ENCODE data around the gene TARBP2.

The TARBP2 gene

GRCh38 chr12:53484686-53485575 is 16.2 kb upstream of the TARBP2 start:
- Histone ChIP-seq H3K79me2 (ENCODE audit: control insufficient read depth, insufficient read depth, low read length, unreplicated experiment) (peaks cover 3% of the 10 kb centered on the region), H2AFZ (ENCODE audit: low read length, unreplicated experiment) (no peak overlapping the region), H3K4me3 (ENCODE audit: low read depth, low read length) (no peak overlapping the region), H3K36me3 (ENCODE audit: insufficient read depth, low read length) (peaks cover 15% of the 10 kb centered on the region), H3K4me1 (ENCODE audit: control insufficient read depth, insufficient read depth, low read length, unreplicated experiment) (peaks cover 22% of the 10 kb centered on the region), H3K27me3 (ENCODE audit: insufficient read depth, low read length) (no peaks in the 10 kb centered on the region), H3K27ac (ENCODE audit: low read depth, low read length) (no peak overlapping the region)

GRCh38 chr12:53485955-53486735 is 14.9 kb upstream of the TARBP2 start:
- Histone ChIP-seq H3K79me2 (ENCODE audit: control insufficient read depth, insufficient read depth, low read length, unreplicated experiment) (peaks cover 3% of the 10 kb centered on the region), H3K4me1 (ENCODE audit: control insufficient read depth, insufficient read depth, low read length, unreplicated experiment) (peaks cover 10% of the 10 kb centered on the region), H3K27me3 (ENCODE audit: insufficient read depth, low read length) (no peaks in the 10 kb centered on the region), H3K27ac (ENCODE audit: low read depth, low read length) (no peak overlapping the region), H2AFZ (ENCODE audit: low read length, unreplicated experiment) (no peak overlapping the region), H3K4me3 (ENCODE audit: low read depth, low read length) (no peak overlapping the region), H3K36me3 (ENCODE audit: insufficient read depth, low read length) (peaks cover 8% of the 10 kb centered on the region; the same call in 1 of the 2 replicates)

- H2AFZ ChIP-seq (ENCODE audit: low read length, unreplicated experiment) = no peak overlapping the region
- H3K4me1 ChIP-seq (ENCODE audit: control insufficient read depth, insufficient read depth, low read length, unreplicated experiment) = peaks cover 3% of the 10 kb centered on the region
- no peaks in the 10 kb centered on the region for H3K27me3 ChIP-seq (ENCODE audit: insufficient read depth, low read length)
- no peak overlapping the region for H3K27ac ChIP-seq (ENCODE audit: low read depth, low read length)
- H3K4me3 ChIP-seq (ENCODE audit: low read depth, low read length) = no peak overlapping the region
- peaks cover 3% of the 10 kb centered on the region for H3K79me2 ChIP-seq (ENCODE audit: control insufficient read depth, insufficient read depth, low read length, unreplicated experiment)
- peaks cover 4% of the 10 kb centered on the region; the same call in 1 of the 2 replicates for H3K36me3 ChIP-seq (ENCODE audit: insufficient read depth, low read length)
Measured at GRCh38 chr12:53486736-53487487, 14.2 kb upstream of the TARBP2 start.

- H3K4me1 ChIP-seq (ENCODE audit: control insufficient read depth, insufficient read depth, low read length, unreplicated experiment) = peaks cover 10% of the 10 kb centered on the region
- H3K4me3 ChIP-seq (ENCODE audit: low read depth, low read length) = no peak overlapping the region
- no peaks in the 10 kb centered on the region for H3K27me3 ChIP-seq (ENCODE audit: insufficient read depth, low read length)
- H3K36me3 ChIP-seq (ENCODE audit: insufficient read depth, low read length) = no peaks in the 10 kb centered on the region
- H2AFZ ChIP-seq (ENCODE audit: low read length, unreplicated experiment) = no peak overlapping the region
- peaks cover 15% of the 10 kb centered on the region for H3K79me2 ChIP-seq (ENCODE audit: control insufficient read depth, insufficient read depth, low read length, unreplicated experiment)
- H3K27ac ChIP-seq (ENCODE audit: low read depth, low read length) = no peak overlapping the region
Measured at GRCh38 chr12:53489242-53489864, 11.7 kb upstream of the TARBP2 start.

GRCh38 chr12:53492188-53492587 is 8.9 kb upstream of the TARBP2 start:
- Histone ChIP-seq H2AFZ (ENCODE audit: low read length, unreplicated experiment) (no peak overlapping the region), H3K79me2 (ENCODE audit: control insufficient read depth, insufficient read depth, low read length, unreplicated experiment) (peaks cover 32% of the 10 kb centered on the region), H3K4me1 (ENCODE audit: control insufficient read depth, insufficient read depth, low read length, unreplicated experiment) (peaks cover 27% of the 10 kb centered on the region), H3K36me3 (ENCODE audit: insufficient read depth, low read length) (no peaks in the 10 kb centered on the region), H3K4me3 (ENCODE audit: low read depth, low read length) (peak overlapping the region; percentile 75), H3K27me3 (ENCODE audit: insufficient read depth, low read length) (no peaks in the 10 kb centered on the region), H3K27ac (ENCODE audit: low read depth, low read length) (peak overlapping the region; percentile 52)

- Histone ChIP-seq H3K4me1 (ENCODE audit: control insufficient read depth, insufficient read depth, low read length, unreplicated experiment) (peaks cover 34% of the 10 kb centered on the region), H3K79me2 (ENCODE audit: control insufficient read depth, insufficient read depth, low read length, unreplicated experiment) (peaks cover 41% of the 10 kb centered on the region), H2AFZ (ENCODE audit: low read length, unreplicated experiment) (peak overlapping the region; percentile 24), H3K27ac (ENCODE audit: low read depth, low read length) (peak overlapping the region; percentile 52), H3K27me3 (ENCODE audit: insufficient read depth, low read length) (no peaks in the 10 kb centered on the region), H3K36me3 (ENCODE audit: insufficient read depth, low read length) (no peaks in the 10 kb centered on the region), H3K4me3 (ENCODE audit: low read depth, low read length) (peak overlapping the region; percentile 75)
Measured at GRCh38 chr12:53492830-53493609, 8.1 kb upstream of the TARBP2 start.

- Histone ChIP-seq H3K4me1 (ENCODE audit: control insufficient read depth, insufficient read depth, low read length, unreplicated experiment) (peaks cover 40% of the 10 kb centered on the region), H3K27me3 (ENCODE audit: insufficient read depth, low read length) (no peaks in the 10 kb centered on the region), H3K36me3 (ENCODE audit: insufficient read depth, low read length) (no peaks in the 10 kb centered on the region), H3K79me2 (ENCODE audit: control insufficient read depth, insufficient read depth, low read length, unreplicated experiment) (peaks cover 47% of the 10 kb centered on the region), H3K4me3 (ENCODE audit: low read depth, low read length) (peak overlapping the region; percentile 75), H3K27ac (ENCODE audit: low read depth, low read length) (peak overlapping the region; percentile 47), H2AFZ (ENCODE audit: low read length, unreplicated experiment) (peak overlapping the region; percentile 24)
Measured at GRCh38 chr12:53493610-53494391, 7.3 kb upstream of the TARBP2 start.

- Histone ChIP-seq H3K4me1 (ENCODE audit: control insufficient read depth, insufficient read depth, low read length, unreplicated experiment) (peaks cover 40% of the 10 kb centered on the region), H2AFZ (ENCODE audit: low read length, unreplicated experiment) (no peak overlapping the region), H3K79me2 (ENCODE audit: control insufficient read depth, insufficient read depth, low read length, unreplicated experiment) (peaks cover 45% of the 10 kb centered on the region), H3K4me3 (ENCODE audit: low read depth, low read length) (peak overlapping the region; percentile 80), H3K27me3 (ENCODE audit: insufficient read depth, low read length) (no peaks in the 10 kb centered on the region), H3K27ac (ENCODE audit: low read depth, low read length) (peak overlapping the region; percentile 55), H3K36me3 (ENCODE audit: insufficient read depth, low read length) (no peaks in the 10 kb centered on the region)
Measured at GRCh38 chr12:53495903-53496751, 5.0 kb upstream of the TARBP2 start.

GRCh38 chr12:53496752-53497032 is 4.4 kb upstream of the TARBP2 start:
- Histone ChIP-seq H3K36me3 (ENCODE audit: insufficient read depth, low read length) (no peaks in the 10 kb centered on the region), H3K4me3 (ENCODE audit: low read depth, low read length) (peak overlapping the region; percentile 80), H3K27ac (ENCODE audit: low read depth, low read length) (peak overlapping the region; percentile 55), H3K27me3 (ENCODE audit: insufficient read depth, low read length) (no peaks in the 10 kb centered on the region), H3K4me1 (ENCODE audit: control insufficient read depth, insufficient read depth, low read length, unreplicated experiment) (peaks cover 43% of the 10 kb centered on the region), H2AFZ (ENCODE audit: low read length, unreplicated experiment) (no peak overlapping the region), H3K79me2 (ENCODE audit: control insufficient read depth, insufficient read depth, low read length, unreplicated experiment) (peaks cover 46% of the 10 kb centered on the region)

Data from ACC112 (cell line).